ENCODE measurements around the gene EPN2.

The EPN2 gene

DNA sequence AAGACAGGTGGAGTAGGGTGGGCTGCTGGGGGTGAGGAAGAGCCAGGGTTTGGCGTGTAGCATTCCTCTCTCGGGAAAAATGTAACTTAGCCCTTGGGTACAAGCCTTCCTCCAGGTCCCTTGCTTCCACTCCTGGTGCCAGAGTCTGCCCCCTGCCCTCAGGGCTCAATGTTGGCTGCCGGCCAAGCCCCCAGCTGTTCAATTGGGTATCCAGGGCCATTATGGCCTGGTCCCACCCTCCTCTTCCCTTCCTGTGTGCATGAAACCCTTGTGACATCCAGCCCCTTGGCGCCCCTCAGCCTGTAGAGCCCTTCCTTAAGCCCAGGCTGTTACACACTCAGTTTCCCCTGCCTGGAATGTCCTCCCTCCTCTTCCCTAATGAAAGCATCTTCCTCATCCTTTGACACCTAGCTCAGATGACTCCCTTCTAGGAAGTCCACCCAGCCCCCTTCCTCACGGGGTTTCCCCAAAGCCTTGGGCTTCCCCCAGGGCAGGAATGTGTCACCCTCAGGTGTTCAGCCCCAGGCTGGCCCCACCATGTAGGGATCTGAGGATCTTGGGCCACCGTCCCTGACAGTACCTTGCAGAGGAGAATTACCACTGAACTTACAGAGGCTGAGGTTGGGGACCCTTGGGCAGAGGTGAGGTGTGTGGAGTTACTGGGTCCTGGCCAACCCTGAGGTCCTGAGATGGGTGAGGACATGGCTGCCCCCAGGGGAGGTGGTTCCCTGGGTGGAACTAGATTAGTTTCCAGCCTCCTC is 95.4 kb downstream of the EPN2 start:
- no peak for DNase-seq

- DNase-seq, result no peak
Measured at GRCh38 chr17:19333132-19333440, 95.9 kb downstream of the EPN2 start.

- no peak for DNase-seq
Measured at GRCh38 chr17:19333736-19334290, 96.6 kb downstream of the EPN2 start.

DNA sequence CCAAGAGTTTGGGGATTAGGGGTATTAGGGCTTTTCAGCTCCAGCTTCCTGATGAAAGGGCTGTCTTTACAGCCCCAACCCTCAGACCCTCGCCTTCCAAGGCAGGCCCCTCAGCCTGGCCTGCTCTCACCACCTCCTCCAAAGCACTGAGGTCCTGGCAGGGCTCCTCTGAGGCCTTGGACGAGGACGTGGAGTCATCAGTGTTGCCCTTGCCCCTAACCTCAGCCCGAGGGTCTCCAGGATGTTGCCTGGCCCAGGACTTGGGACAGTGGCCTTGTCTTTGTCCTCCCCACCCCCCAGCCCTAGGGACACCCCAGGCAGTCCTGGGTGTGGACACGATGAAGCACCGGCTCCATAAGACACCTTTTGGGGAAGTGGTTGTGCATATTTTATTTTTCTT is 97.2 kb downstream of the EPN2 start:
- no peak for DNase-seq

GRCh38 chr17:19335951-19336631 is 98.9 kb downstream of the EPN2 start:
- no peak for DNase-seq

- no peak for DNase-seq
Measured at GRCh38 chr17:19336938-19337711, 100.0 kb downstream of the EPN2 start.

DNA sequence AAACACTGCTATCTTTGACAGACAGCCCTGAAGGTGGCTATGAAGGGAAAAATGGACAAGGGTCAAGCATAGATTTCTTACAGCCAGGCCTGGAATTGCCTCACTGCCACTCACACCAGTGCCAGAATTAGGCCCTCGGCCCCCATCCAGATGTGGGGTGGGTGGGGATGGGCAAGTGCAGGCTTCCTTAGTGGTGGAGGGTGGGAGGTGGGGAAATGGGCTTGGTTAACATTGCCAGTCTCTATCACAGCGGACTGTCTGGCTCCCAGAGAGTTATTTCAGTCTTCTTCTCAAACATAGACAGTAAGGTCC is 100.5 kb downstream of the EPN2 start:
- no peak for DNase-seq

GRCh38 chr17:19338031-19338990 is 101.1 kb downstream of the EPN2 start:
- no peak for DNase-seq

DNA sequence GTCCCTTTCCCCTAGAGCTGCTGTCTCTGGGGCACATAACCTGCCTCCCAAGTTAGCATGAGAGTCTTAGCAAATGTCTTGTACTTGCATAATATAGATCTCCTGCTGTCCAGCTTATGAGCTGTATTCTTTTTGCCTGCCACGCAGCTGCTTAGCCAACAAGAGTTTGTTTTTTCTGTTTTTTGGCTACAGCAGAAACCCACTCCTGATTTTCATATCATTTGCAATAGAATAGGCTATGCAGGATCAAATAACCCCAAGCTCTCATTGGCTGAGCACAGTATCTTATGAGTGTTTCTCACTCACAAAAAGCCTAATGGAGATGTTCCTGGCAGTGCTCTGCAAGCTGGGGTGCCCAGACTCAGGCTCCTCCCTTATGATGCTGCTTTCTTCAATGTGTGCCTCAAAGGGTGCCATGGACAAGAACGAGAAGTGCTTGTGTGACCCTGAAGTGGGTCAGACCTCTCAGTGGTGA is 102.2 kb downstream of the EPN2 start:
- no peak for DNase-seq

- no peak for DNase-seq
Measured at GRCh38 chr17:19341211-19341631, 104.1 kb downstream of the EPN2 start.

GRCh38 chr17:19341641-19342610 is 104.8 kb downstream of the EPN2 start:
- DNase-seq, result no peak

DNA sequence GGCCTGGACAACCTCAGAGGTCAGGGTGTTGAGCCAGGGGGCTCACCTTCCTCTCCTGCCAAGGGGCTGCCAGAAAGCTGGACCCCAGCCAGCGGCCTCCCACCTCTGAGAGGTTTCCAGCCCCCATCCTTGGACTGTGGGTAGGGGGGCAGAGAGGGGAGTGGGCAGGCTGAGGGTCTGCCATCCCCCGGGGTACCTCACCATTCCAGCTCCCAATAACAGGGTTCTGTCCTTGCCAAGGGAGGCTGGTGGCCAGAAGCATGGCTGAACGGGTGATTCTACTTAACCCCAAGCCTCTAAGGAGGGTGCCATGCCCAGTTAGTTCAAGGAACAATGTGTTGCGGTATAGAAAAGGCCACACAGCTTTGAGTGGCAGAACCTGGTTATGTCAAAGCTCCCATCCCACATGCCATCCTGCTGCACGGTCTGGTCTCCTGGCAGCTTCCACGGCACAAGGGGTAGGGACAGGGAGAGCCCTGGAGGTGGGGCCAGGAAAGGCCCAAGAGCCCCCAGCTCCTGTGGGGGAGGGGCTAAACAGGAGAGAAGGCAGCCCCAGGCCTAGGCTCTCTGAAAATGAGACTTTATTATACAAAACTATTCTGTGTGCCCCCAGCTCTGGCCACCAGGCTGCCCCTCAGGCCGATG is 105.6 kb downstream of the EPN2 start:
- DNase-seq, result no peak

DNA sequence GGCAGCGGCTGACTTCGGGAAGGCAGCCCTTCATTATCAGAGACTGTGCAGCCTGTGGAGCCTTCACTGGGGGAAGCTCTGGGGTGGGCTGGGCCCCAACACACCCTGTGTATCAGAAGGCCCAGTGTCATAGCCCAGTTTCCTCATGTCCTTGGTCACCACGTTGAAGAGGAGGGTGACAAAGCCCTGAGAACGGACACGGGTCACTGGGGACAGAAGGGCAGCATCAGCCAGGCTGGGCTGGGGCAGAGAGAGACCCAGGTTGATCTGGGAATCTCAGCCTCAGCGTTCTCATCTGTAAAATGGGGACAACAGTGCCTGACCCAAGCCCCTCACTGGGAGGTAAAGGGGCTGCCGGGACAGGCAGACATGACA is 106.1 kb downstream of the EPN2 start:
- DNase-seq, result no peak

- no peak for DNase-seq
Measured at GRCh38 chr17:19343671-19344151, 106.5 kb downstream of the EPN2 start.

DNA sequence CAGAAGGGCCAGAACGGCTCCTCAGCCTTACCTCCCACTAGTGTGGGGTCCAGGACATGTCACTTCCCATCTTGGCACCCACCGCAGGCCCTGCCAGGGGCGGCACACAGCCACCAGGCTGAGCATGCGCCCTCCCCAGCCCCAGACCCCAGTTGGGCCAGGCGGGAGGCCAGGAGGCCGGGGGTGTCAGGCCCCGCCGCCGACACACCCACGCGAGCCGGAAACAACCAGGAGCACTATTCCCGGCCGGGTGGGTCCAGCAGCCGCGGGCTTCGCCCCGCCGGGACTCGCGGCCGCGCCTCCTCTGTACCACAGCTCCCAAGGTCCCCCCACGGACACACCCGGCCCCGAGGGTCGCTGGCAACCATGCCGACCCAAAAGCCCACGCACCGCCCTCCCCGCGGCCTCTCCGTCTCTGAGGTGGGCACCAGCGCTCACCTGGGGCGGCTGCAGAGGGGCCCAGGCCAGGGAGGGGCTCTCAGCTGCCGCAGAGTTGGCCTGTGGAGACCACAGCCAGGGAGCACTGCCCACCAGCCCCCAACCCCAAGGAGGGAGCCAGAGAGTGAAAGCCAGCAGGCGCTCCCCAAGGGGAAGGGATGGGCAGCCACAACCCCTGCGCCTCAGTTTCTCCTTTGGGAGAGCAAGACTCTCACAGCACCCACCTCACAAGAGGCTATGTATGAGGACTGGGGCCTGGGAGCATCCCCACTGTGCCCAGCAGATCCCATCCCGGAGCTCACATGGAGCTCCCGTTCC is 107.3 kb downstream of the EPN2 start:
- DNase-seq, result no peak

DNA sequence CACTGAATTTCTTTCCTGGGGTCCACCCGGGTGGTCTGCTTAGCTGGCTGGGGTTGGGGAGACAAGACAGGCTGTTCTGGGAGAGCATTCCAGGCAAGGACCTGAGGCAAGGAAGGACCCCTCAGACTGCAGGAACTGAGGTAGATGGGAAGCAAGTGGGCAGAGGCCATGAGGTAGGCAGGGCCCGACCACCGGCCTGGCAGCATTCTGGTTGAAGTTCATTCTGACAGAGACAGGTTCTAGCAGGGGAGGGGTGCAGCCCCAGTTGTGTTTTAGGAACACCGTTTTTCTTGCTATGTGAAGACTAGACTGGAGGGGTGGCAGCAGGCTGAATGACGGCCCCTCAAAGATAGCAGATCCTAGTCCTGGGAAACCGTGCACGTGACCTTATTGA is 107.9 kb downstream of the EPN2 start:
- DNase-seq, result no peak

- no peak for DNase-seq
Measured at GRCh38 chr17:19345486-19346350, 108.6 kb downstream of the EPN2 start.

- peak; percentile 44 for DNase-seq
Measured at GRCh38 chr17:19346351-19347255, 109.4 kb downstream of the EPN2 start.

All from DMS153 (cell line).